Cortex of kidney (tissue), 1 donor: ENCODE measurements around the gene LMX1A.

Experiments
- DNase-seq: peaks from one replicate; lab custom pipeline; 2025; lab: John Stamatoyannopoulos, UW

The LMX1A gene

GRCh38 chr1:165168467-165168866 is 188.0 kb downstream of the LMX1A start:
- no peak for DNase-seq

GRCh38 chr1:165162671-165163241 is 193.8 kb downstream of the LMX1A start:
- no peak for DNase-seq

GRCh38 chr1:165161130-165161529 is 195.4 kb downstream of the LMX1A start:
- DNase-seq = no peak

- DNase-seq = no peak
Measured at GRCh38 chr1:165153182-165153581, 203.3 kb downstream of the LMX1A start.

GRCh38 chr1:165152727-165153126 is 203.8 kb downstream of the LMX1A start:
- no peak for DNase-seq

GRCh38 chr1:165152109-165152508 is 204.4 kb downstream of the LMX1A start:
- no peak for DNase-seq
